ENCODE measurements around the gene TTLL10. TPM values are rescaled to one million over a fixed set of nuclear protein-coding genes. Genes with fewer than 3 reads are reported as not detected.

The TTLL10 gene
- total RNA-seq, 2 experiments from 2014 or later: not detected

- CTCF ChIA-PET: no interaction called here
- POLR2A ChIA-PET: interaction anchor here (0.9 to 1.7 kb wide), 5 partner anchors 16 to 110 kb away, joined by 3 to 5 read pairs (median 4); no protein-coding TSS in a partner anchor
These were observed 60.6 kb downstream of the TTLL10 start for GRCh38 chr1:1234180-1234808.

GRCh38 chr1:1235016-1235744, 61.5 kb downstream of the TTLL10 start:
- no peak for DNase-seq
- intact Hi-C loops (cut with micrococcal nuclease): no loop called here
- no peak for TF ChIP-seq CTCF (IDR thresholded peaks at IDR 0.05)
- Mint-ChIP-seq H3K36me3 (ENCODE audit: low read depth) (peaks cover 17% of the 10 kb centered on the region), H3K4me3 (no peak overlapping the region), H3K9me3 (no peaks in the 10 kb centered on the region), H3K4me1 (ENCODE audit: low read depth) (peaks cover 20% of the 10 kb centered on the region), H3K27me3 (no peaks in the 10 kb centered on the region), H3K27ac (no peak overlapping the region)
- ChIA-PET CTCF (interaction anchor here (1.0 kb wide), 1 partner anchor 113 kb away, joined by 3 read pairs; no protein-coding TSS in a partner anchor), POLR2A (interaction anchor here (0.9 to 1.7 kb wide), 4 partner anchors 15 to 110 kb away, joined by 3 to 5 read pairs (median 4); no protein-coding TSS in a partner anchor)
- no peak for ATAC-seq

More at GRCh38 chr1:1234180-1234808, 60.6 kb downstream of the TTLL10 start:
- peaks cover 26% of the 10 kb centered on the region for H3K36me3 Mint-ChIP-seq (ENCODE audit: low read depth)
- no peaks in the 10 kb centered on the region for H3K27me3 Mint-ChIP-seq
- H3K4me1 Mint-ChIP-seq (ENCODE audit: low read depth): peaks cover 29% of the 10 kb centered on the region
- no peak for TF ChIP-seq CTCF (IDR thresholded peaks at IDR 0.05)
- H3K4me3 Mint-ChIP-seq: peak overlapping the region; percentile 73
- peak overlapping the region; percentile 34 for H3K27ac Mint-ChIP-seq
- no peaks in the 10 kb centered on the region for H3K9me3 Mint-ChIP-seq
- ATAC-seq: no peak
- intact Hi-C loops (cut with micrococcal nuclease): no loop called here
- DNase-seq: no peak

GRCh38 chr1:1236176-1236763, 62.6 kb downstream of the TTLL10 start:
- ATAC-seq (no peak), DNase-seq (no peak)
- TF ChIP-seq CTCF (IDR thresholded peaks at IDR 0.05): no peak
- Mint-ChIP-seq H3K4me1 (ENCODE audit: low read depth) (peaks cover 14% of the 10 kb centered on the region), H3K9me3 (no peaks in the 10 kb centered on the region), H3K4me3 (no peak overlapping the region), H3K27ac (no peak overlapping the region), H3K27me3 (no peaks in the 10 kb centered on the region), H3K36me3 (ENCODE audit: low read depth) (peaks cover 12% of the 10 kb centered on the region)
- CTCF ChIA-PET: interaction anchor here (1.0 to 1.3 kb wide), 2 partner anchors 15 to 114 kb away, joined by 3 to 4 read pairs; no protein-coding TSS in a partner anchor
- intact Hi-C loops (cut with micrococcal nuclease): no loop called here
- POLR2A ChIA-PET: interaction anchor here (0.5 to 0.7 kb wide), 4 partner anchors 12 to 119 kb away, joined by 3 read pairs; partner anchors contain the start of gene TNFRSF4

- Mint-ChIP-seq H3K4me1 (ENCODE audit: low read depth) (peaks cover 14% of the 10 kb centered on the region), H3K4me3 (no peak overlapping the region), H3K27ac (no peak overlapping the region), H3K9me3 (no peaks in the 10 kb centered on the region), H3K27me3 (no peaks in the 10 kb centered on the region), H3K36me3 (ENCODE audit: low read depth) (peaks cover 12% of the 10 kb centered on the region)
- intact Hi-C loops (cut with micrococcal nuclease): no loop called here
- ATAC-seq: no peak
- CTCF ChIA-PET: interaction anchor here (1.0 to 1.3 kb wide), 2 partner anchors 14 to 115 kb away, joined by 3 to 4 read pairs; no protein-coding TSS in a partner anchor
- no peak for TF ChIP-seq CTCF (IDR thresholded peaks at IDR 0.05)
- POLR2A ChIA-PET: interaction anchor here (0.5 to 0.7 kb wide), 2 partner anchors 13 to 24 kb away, joined by 3 read pairs; partner anchors contain the start of gene TNFRSF4
- no peak for DNase-seq
These were observed 63.5 kb downstream of the TTLL10 start for GRCh38 chr1:1236945-1237873.

Measured in activated CD8-positive, alpha-beta T cell treated with anti-CD3 and anti-CD28 coated beads for 36 hours (primary cell).